K562 (cell line): ENCODE data around the gene CNKSR1. TPM values are rescaled to one million over a fixed set of nuclear protein-coding genes. Genes with fewer than 3 reads are reported as not detected.

Source experiments
- ATF4 ChIP-seq: fragments of 450-650 bp; formaldehyde crosslinking; IDR thresholded peaks from 2 replicates; pipeline ENCODE4 v1.4.0; 2022; ENCODE audit warnings: mild to moderate bottlenecking, moderate library complexity
- BCLAF1 ChIP-seq, 2 experiments: fragments of 450-650 bp in 1 of 2; IDR thresholded peaks; 2 replicates each; pipeline ENCODE4 v1.6.1; 2011 to 2017; ENCODE audit warnings: low read depth in 2 of 2, antibody characterized with exemption in 1 of 2, borderline replicate concordance in 1 of 2, low read length in 1 of 2, mild to moderate bottlenecking in 1 of 2, mixed read lengths in 1 of 2; ENCODE audit not compliant: control insufficient read depth in 1 of 2
- CREB3 ChIP-seq: fragments of 450-650 bp; conservative IDR thresholded peaks from 2 replicates; pipeline ENCODE4 v1.6.1; 2016; ENCODE audit warnings: missing genetic modification characterization, low read depth, mild to moderate bottlenecking, missing compliant biosample characterization, moderate library complexity
- KLF6 ChIP-seq: fragments of 250-450 bp; sonication (Bioruptor Pico); IDR thresholded peaks from 2 replicates; pipeline ENCODE4 v1.4.0; 2020; ENCODE audit warnings: mild to moderate bottlenecking, moderate library complexity, borderline replicate concordance
- NEUROD1 ChIP-seq: fragments of 150-350 bp; IDR thresholded peaks from 2 replicates; pipeline ENCODE4 v1.6.1; 2014; ENCODE audit warnings: borderline replicate concordance, low read length, low read depth; ENCODE audit not compliant: partially characterized antibody
- PYGO2 ChIP-seq: fragments of 450-650 bp; IDR thresholded peaks from 2 replicates; pipeline ENCODE4 v1.6.1; 2016; ENCODE audit warnings: mild to moderate bottlenecking, missing genetic modification characterization, moderate library complexity, missing compliant biosample characterization
- RBM15 ChIP-seq: fragments of 200-400 bp; formaldehyde crosslinking; IDR thresholded peaks from 2 replicates; pipeline ENCODE4 v1.6.1; 2018; ENCODE audit warnings: mild to moderate bottlenecking, low read length, moderate library complexity; ENCODE audit not compliant: insufficient read depth
- REST ChIP-seq, 2 experiments: fragments of 450-650 bp; formaldehyde crosslinking in 1 of 2; IDR thresholded peaks; 2 replicates each; pipeline versions ENCODE4 v1.4.0 to v1.6.1; 2014 to 2020; ENCODE audit warnings: mild to moderate bottlenecking in 2 of 2, borderline replicate concordance in 1 of 2, low read depth in 1 of 2
- SIN3B ChIP-seq: fragments of 450-650 bp; IDR thresholded peaks from 2 replicates; pipeline ENCODE4 v1.6.1; 2017; ENCODE audit warnings: low read depth, mild to moderate bottlenecking, moderate library complexity
- ZBTB17 ChIP-seq: fragments of 450-650 bp; formaldehyde crosslinking; IDR thresholded peaks from 2 replicates; pipeline ENCODE4 v1.4.0; 2020; ENCODE audit warnings: mild to moderate bottlenecking
- ZFP36 ChIP-seq: fragments of 150-350 bp; IDR thresholded peaks from 2 replicates; pipeline ENCODE4 v1.6.1; 2018; ENCODE audit warnings: low read length, low read depth; ENCODE audit not compliant: partially characterized antibody
- polyA plus RNA-seq, 8 experiments: library from polyadenylated mRNA; depleted of rRNA in 4 of 8; stranded (reverse) in 5 of 8; unstranded in 3 of 8; fragments of >200 nt; fragmentation: Nextera tagmentation in 2 of 8; fragmentation: Illumina TruSeq in 1 of 8; extraction: Ambion mirVana in 2 of 8; extraction: Trizol in 1 of 8; gene quantifications; 2 replicates each; pipeline versions ENCODE4 v1.2.1 to v1.2.3, GENCODE V29; 2011 to 2014; ENCODE audit warnings: inconsistent platforms in 1 of 8, missing spikeins in 1 of 8
- total RNA-seq, 7 experiments: library from RNA; depleted of rRNA in 6 of 7; stranded (reverse); fragments of >200 nt in 6 of 7; fragmentation: Illumina TruSeq in 2 of 7; extraction: Trizol in 2 of 7; gene quantifications; 2 replicates each; pipeline versions ENCODE4 v1.2.1 to v1.2.3, GENCODE V29; 2011 to 2021; ENCODE audit warnings: low replicate concordance in 1 of 7

Gene CNKSR1
- total and polyA plus RNA-seq, 9 of the 15 experiments (the other 6 are each of a cell fraction or from before 2014, with no cell fraction given), result 0.03 to 2.8 (median 1.1) TPM

- TF ChIP-seq BCLAF1 (IDR thresholded peaks at IDR 0.05; ENCODE audit: borderline replicate concordance in 1 of 2, control insufficient read depth in 1 of 2, low read depth in 2 of 2, low read length in 1 of 2) (no peak), ZFP36 (no peak), REST (IDR thresholded peaks at IDR 0.05; ENCODE audit: borderline replicate concordance) (peak; percentile 81), REST (CRISPR knock-in tag; IDR thresholded peaks at IDR 0.05; ENCODE audit: low read depth) (no peak; the same call in 1 of the 2 replicates), NEUROD1 (no peak), ZBTB17 (CRISPR knock-in tag) (peak; percentile 79; the same call in 1 of the 2 replicates), CREB3 (tag) (no peak; the same call in 1 of the 2 replicates), PYGO2 (tag) (no peak), RBM15 (no peak), ATF4 (0 out of 2 replicates have a peak, but pooled peaks have one; percentile 28), KLF6 (peak; percentile 78; the same call in 1 of the 2 replicates), SIN3B (peak; percentile 73)
Measured at GRCh38 chr1:26161415-26162219, 15.7 kb upstream of the CNKSR1 start (continued).
